NCI-H2196 (cell line): ENCODE measurements around the gene LRRC72.
"Not testable (repeated sequence)": the region's sequence is repeated elsewhere in the genome, so short reads cannot be mapped to it uniquely, and the experiment has no call there.

Experiments used
- DNase-seq: peaks from one replicate; lab custom pipeline; 2025; ENCODE audit not compliant: unreplicated experiment; lab: John Stamatoyannopoulos, UW

Gene LRRC72

DNA sequence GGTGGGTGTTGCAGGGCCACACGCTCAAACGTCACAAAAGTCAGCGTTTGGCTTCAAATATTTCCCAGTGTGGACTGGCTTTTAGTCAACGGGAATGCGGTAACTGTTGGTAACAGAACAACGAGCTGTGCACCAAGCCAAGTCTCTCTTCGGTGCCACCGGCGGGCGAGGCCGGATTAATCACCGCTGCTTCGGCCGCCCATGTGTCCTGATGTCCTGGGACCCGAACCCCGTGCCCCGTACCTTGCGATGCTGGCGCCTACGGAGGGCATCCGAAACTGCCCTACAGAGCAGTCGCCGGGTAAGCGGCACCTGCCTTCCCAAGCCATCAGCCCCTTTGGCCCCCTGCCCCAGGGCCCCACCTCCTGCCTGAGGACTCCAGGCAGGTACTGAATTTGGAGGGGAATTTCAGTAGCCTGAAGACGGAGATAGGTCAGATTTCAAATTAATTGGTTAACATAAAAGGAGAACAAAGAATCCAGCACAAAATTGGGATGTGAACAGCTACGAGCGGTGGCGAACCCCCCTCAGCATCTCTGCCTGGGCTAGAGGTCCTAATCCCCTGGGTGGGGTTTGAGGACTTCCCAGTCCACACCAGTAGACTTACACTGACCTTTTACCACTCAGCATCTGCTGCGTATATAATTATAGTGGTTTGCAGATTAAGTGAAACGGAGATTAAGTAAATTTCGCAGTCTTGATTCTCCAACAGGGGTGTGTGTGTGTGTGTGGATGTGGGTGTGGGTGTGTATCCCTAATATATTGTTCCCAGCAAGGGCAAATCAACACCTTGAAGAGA lies at the start of gene LRRC72:
TSS of gene LRRC72 (plus strand) at position 84 of the 799 bp plus-strand sequence. CDS start at position 212, 128 bp downstream.
- no peak for DNase-seq

- DNase-seq = no peak
Observed at GRCh38 chr7:16479161-16479560, 47.5 kb upstream of the LRRC72 start.

DNA sequence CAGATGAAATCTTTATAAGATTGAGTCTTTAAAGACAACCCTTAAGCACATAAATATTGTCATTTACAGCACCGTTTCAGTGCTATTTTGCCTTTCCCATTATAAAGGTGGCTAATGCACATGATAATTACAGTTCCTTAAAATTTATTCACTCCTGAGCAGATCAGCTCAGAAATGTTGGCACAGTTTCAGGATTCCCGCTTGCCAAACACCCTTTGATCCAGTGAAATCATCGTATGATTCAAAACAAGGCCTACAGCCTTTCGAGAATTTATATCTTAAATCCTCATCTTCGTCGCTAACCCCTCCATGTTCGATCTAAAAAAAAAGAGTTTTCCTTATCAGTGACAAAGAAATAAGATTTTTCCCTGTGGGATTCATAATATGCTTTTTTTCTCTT lies 47.0 kb upstream of the LRRC72 start:
- DNase-seq = no peak

GRCh38 chr7:16484453-16485158 lies 42.0 kb upstream of the LRRC72 start:
- DNase-seq = no peak

DNA sequence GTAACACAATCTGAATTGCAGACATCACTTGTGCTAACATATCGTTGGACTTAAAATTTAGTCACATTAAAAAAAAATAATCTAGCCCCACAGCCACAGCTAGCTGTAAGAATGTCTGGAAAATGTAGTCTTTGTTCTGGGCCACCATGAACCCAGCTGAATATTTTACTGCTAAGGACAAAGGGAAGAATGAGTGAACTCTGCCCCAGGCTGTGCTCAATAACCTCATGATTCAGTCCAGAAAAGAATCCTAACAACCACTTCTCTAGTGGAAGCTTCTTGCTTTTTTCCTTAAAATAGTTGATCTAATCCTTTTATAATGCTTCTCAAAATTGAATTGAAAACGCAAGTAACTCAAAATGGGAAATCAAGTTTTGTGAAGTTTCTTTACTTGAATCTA lies 35.5 kb upstream of the LRRC72 start:
- no peak for DNase-seq

GRCh38 chr7:16492513-16493062 lies 34.0 kb upstream of the LRRC72 start:
- DNase-seq = no peak

GRCh38 chr7:16493266-16493665 lies 33.4 kb upstream of the LRRC72 start:
- no peak for DNase-seq

GRCh38 chr7:16494551-16494950 lies 32.1 kb upstream of the LRRC72 start:
- no peak for DNase-seq

DNA sequence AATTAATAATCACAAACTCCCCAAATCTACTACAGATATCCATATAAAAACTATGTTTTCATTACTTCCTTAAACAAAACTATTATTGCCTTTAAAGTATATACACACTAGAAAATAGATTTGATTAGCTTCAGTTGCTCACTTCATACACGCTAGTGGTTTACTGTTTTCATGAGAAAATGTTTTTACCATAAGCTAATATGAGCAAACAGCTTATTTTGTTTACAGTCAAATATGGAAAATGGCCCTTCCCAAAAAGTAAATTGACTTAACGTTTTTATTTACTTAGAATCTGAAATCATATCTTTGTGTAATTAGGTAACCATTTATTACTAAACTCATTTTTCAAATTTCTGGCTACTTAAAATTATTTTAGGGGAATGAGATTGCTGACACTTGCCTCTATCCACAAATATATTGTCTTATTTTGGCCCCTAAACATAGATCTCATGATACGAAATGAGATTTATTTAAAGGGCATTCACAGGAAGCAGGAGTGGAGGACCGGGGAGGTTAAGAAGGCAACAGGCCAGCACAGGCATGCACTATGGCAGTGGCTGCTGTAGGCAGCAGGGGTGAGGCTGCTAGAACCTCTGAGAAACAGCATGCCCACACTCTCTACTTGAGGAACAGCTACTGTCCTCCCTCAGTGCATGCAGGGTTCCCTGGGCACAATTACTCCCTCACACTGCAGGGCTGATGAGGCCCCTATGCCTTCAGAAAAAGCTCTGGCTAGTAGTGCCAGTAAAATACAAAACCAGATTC lies 31.5 kb upstream of the LRRC72 start:
- no peak for DNase-seq

DNA sequence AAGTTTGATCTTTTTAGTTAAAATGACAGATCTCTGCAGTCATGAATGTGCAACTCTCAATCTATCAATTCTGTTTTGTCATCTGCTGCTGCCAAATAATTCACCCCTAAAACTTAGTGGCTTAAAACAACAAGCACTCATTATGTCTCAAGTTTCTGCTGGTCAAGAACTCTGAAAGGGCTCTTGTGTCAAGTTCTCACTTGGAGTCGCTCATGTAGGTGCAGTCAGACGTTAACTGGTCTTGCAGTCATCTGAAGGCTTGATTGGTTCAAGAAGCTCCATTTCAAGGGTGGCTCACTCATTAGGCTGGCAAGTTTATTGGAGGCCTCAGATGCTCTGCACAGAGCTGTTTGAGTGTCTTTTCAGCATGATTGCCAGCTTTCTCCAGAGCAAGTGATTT lies 28.5 kb upstream of the LRRC72 start:
- DNase-seq = no peak

GRCh38 chr7:16502303-16502702 lies 24.3 kb upstream of the LRRC72 start:
- DNase-seq = no peak

DNA sequence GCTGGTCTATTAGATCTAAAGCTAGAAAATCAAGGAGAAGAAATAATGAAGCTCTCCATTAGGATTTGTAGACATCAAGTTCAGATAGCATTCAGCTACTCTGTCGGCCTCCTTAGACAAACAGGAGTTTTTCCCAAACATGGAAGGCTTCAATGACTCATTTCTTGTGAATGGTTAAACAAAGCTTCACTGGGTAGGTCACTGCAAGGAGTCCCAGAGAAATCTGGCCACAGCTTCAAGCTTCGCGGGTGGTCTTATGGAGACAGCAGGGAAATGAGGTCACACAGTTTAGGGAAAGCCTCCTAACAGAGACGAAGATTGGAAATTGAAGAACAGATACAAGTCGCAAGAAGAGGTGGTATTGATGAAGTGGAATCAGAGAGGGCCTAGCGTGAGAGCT lies 22.6 kb upstream of the LRRC72 start:
- no peak for DNase-seq

- not testable (repeated sequence) for DNase-seq
Observed at GRCh38 chr7:16506422-16506821, 20.2 kb upstream of the LRRC72 start.

GRCh38 chr7:16509829-16510228 lies 16.8 kb upstream of the LRRC72 start:
- no peak for DNase-seq

DNA sequence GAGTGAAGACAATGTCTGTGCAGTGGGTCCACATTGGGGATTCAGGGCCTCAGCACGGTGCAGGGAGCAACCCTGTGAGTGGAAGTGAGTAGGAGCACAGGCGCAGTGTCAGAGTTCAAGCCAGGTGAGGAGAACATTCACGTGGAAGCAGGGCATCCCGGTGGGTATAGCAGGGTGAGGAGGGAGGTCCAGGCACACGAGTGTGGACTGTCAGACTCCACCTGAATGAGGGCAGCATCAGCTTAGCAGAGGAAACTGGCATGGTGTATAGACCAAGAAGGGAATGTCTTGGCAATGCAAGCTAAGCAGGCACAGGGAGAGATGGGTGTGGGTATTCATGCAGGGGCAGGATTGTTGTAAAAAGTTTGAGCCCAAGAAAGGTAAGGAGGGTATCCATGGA lies 15.3 kb upstream of the LRRC72 start:
- no peak for DNase-seq

DNA sequence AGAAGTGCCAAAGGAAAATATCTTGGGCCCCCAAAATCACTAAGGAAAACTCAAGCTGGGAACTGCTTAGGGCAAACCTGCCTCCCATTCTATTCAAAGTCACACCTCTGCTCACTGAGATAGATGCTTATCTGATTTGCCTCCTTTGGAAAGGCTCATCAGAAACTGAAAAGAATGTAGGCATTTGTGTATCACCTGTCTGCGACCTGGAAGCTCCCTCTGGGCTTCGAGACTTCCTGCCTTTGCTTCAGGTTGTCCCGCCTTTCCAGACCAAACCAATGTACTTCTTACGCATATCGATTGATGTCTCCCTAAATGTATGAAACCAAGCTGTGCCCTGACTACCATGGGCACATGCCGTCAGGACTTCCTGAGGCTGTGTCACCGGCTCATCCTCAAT lies 14.5 kb upstream of the LRRC72 start:
- DNase-seq = no peak

DNA sequence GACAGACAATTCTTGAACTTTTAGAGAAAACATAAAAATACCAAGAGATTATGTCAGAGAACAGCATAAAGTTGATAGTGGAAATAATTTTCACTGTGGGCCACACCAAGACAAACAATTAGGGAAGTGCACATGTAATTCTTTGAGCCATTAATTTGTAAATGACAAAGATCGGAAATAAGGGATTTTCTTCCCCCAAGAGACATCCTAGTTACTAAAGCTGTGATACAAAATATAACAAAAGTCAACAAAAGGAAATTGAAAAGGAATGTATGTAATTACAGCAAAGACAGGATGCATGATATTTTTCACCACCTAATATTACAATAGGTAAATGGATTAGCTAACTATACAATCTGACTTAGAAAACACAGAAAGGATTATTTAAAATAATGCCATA lies 12.4 kb upstream of the LRRC72 start:
- DNase-seq = no peak

- DNase-seq = no peak
Observed at GRCh38 chr7:16514729-16515128, 11.9 kb upstream of the LRRC72 start.

DNA sequence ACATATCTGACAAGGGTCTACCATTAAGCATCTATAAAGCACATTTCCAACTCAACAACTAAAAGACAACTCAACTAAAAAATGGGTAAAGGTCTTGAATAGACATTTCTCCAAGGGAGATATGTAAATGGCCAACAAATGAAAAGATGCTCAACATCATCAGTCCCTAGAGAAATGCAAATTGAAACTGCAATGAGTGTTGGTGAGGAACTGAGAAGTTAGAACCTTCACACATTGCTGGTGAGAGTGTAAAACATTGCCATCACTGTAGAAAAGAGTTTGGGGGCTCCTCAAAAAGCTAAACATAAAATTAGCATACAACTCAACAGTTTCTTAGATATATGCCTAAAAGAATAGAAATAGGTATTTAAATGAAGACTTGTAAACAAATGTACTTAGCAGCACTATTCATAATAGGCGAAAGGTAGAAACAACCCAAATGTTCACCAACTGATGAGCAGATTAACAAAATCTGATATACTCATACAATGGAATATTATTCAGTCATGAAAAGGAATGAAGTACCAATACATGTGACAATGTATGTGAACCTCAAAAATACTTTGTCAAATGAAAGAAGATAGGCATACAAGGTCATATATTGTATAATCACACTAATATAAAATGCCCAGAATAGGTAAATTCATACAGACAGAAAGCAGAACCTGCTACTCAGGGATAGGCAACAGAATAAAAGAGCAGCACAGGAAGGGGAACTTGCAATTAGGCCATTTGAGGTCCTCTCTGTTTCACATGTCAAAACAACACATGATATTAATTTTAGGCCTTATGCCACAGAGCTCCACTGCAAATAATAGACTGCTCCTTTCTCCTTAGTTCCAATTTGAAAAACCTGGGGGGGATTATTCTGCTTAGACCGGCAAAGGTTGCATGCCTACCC lies 10.6 kb upstream of the LRRC72 start:
- DNase-seq = no peak

GRCh38 chr7:16519985-16520384 lies 6.6 kb upstream of the LRRC72 start:
- not testable (repeated sequence) for DNase-seq
